ENCODE measurements around the gene ULK4. TPM values are rescaled to one million over a fixed set of nuclear protein-coding genes. Genes with fewer than 3 reads are reported as not detected.
A peak's percentile ranks its signal among the peaks of the same experiment; 100 is the strongest.

The ULK4 gene
- total RNA-seq, 2 donors from 2014 or later, result 11.1 to 17.9 TPM

DNA sequence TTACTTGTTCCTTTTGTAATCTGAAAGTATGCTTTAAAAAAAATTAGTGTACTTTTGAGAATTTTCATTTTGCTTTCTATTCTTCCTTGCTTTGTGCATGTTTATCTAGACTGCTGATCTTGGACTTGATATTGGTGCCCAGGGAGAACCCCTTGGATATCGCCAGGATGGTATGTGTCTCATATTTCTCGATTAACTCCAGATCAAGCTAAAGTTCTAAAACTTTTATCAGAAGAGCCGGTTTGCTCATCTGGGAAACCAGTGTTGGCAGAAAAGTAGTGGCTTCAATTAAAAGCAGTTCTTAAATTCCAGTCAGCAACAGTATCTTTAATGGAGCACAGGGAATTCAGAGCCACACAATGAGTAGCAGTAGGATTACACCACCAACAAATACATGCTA, 724.0 kb downstream of the ULK4 start:
- no peak overlapping the region for H3K9ac ChIP-seq (ENCODE audit: extremely low read depth, low read length, poor library complexity, severe bottlenecking)
- H3K27ac ChIP-seq (ENCODE audit: low read depth, low read length), result no peak overlapping the region
- Mint-ChIP-seq H3K36me3 (ENCODE audit: low read depth) (peaks cover 79% of the 10 kb centered on the region), H3K4me1 (peaks cover 72% of the 10 kb centered on the region), H3K9me3 (no peaks in the 10 kb centered on the region), H3K4me3 (no peak overlapping the region), H3K27ac (no peak overlapping the region), H3K27me3 (ENCODE audit: insufficient read depth) (no peaks in the 10 kb centered on the region)
- TF ChIP-seq, protein P1, sequence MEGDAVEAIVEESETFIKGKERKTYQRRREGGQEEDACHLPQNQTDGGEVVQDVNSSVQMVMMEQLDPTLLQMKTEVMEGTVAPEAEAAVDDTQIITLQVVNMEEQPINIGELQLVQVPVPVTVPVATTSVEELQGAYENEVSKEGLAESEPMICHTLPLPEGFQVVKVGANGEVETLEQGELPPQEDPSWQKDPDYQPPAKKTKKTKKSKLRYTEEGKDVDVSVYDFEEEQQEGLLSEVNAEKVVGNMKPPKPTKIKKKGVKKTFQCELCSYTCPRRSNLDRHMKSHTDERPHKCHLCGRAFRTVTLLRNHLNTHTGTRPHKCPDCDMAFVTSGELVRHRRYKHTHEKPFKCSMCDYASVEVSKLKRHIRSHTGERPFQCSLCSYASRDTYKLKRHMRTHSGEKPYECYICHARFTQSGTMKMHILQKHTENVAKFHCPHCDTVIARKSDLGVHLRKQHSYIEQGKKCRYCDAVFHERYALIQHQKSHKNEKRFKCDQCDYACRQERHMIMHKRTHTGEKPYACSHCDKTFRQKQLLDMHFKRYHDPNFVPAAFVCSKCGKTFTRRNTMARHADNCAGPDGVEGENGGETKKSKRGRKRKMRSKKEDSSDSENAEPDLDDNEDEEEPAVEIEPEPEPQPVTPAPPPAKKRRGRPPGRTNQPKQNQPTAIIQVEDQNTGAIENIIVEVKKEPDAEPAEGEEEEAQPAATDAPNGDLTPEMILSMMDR (conservative IDR thresholded peaks at IDR 0.05), result no peak
- no peaks in the 10 kb centered on the region for H3K9me3 ChIP-seq (ENCODE audit: control insufficient read depth, low read length)
- peaks cover 98% of the 10 kb centered on the region for H3K36me3 ChIP-seq (ENCODE audit: control insufficient read depth, insufficient read depth, low read length)
- DNase-seq, result no peak
- no peaks in the 10 kb centered on the region for H3K27me3 ChIP-seq (ENCODE audit: control insufficient read depth, insufficient read depth, low read length, poor library complexity, severe bottlenecking)
- WGBS, 2 experiments (ENCODE audit: insufficient coverage in 1 of 2, insufficient read length in 1 of 2), result 91 to 94% methylated on average over 3 of the region's 3 CpGs
- H3K4me1 ChIP-seq (ENCODE audit: control insufficient read depth, insufficient read depth, low read length), result peaks cover 39% of the 10 kb centered on the region
- H3K4me3 ChIP-seq (ENCODE audit: low read length), result no peak overlapping the region

DNA sequence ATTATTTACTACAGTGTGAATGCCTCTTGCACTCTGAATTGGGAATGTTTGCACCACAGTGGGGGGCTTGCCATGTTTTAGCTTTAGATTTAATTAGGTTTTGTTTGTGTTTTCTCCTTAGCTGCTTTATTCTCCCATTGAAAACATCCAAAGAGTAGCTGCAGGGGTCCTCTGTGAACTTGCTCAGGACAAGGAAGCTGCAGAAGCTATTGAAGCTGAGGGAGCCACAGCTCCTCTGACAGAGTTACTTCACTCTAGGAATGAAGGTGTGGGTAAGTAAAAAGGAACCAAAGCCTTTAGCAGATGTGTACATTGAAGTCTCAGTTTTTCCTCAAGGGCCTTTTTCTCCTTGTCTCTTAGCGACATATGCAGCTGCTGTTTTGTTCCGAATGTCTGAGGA, 725.7 kb downstream of the ULK4 start:
- Mint-ChIP-seq H3K9me3 (no peaks in the 10 kb centered on the region), H3K4me1 (peaks cover 77% of the 10 kb centered on the region), H3K27me3 (ENCODE audit: insufficient read depth) (no peaks in the 10 kb centered on the region), H3K4me3 (peak overlapping the region; percentile 27), H3K36me3 (ENCODE audit: low read depth) (peaks cover 79% of the 10 kb centered on the region), H3K27ac (peak overlapping the region; percentile 67)
- no peak overlapping the region for H3K27ac ChIP-seq (ENCODE audit: low read depth, low read length)
- peaks cover 97% of the 10 kb centered on the region for H3K36me3 ChIP-seq (ENCODE audit: control insufficient read depth, insufficient read depth, low read length)
- WGBS, 2 experiments (ENCODE audit: insufficient coverage in 1 of 2, insufficient read length in 1 of 2), result 77 to 90% methylated on average over 2 of the region's 2 CpGs
- DNase-seq, result peak; percentile 72
- no peaks in the 10 kb centered on the region for H3K27me3 ChIP-seq (ENCODE audit: control insufficient read depth, insufficient read depth, low read length, poor library complexity, severe bottlenecking)
- H3K9me3 ChIP-seq (ENCODE audit: control insufficient read depth, low read length), result no peaks in the 10 kb centered on the region
- H3K4me3 ChIP-seq (ENCODE audit: low read length), result no peak overlapping the region
- H3K9ac ChIP-seq (ENCODE audit: extremely low read depth, low read length, poor library complexity, severe bottlenecking), result no peak overlapping the region
- H3K4me1 ChIP-seq (ENCODE audit: control insufficient read depth, insufficient read depth, low read length), result peaks cover 38% of the 10 kb centered on the region
- TF ChIP-seq, protein P1 (conservative IDR thresholded peaks at IDR 0.05), result no peak

DNA sequence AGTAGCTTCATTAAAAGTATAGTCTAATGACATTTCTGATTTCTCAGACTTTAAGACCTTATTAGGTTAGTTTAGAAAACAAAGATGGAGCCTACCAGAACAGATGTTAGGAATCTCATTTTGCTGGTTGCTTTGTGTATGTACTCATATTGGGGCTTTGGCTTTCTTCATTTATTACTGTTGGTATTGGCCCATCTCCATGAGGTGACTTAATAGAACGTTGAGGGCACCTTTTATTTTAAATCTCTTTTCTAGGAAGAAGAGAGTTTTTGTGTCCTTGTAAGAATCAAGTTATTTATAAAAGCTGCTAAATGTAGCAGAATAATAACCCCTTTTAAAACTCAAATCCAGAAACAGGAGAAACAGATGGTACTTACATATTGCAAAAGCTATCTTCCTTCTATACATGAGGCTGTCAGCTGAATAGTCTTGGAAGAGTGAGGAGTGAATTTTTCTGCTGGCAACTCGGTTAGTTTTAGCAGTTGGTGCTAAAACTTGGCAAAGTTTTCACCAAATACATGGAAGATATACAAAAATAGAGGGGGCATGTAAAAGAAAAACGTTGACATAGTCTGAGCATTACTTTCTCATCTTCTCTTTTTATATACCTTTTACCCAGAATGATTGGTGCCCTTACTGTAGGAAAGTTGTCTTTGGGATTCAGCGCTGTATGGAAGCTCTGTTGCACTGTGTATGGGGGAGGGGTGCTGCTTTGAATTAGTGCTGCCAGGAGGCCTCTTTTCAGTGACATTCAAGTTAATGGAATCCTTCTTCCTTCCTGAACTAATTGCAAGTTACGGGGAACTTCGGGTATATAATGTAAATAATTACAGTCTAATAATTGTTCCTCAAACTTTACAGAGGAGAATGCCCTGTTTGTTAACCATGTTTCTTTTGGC, 726.8 kb downstream of the ULK4 start:
- no peaks in the 10 kb centered on the region for H3K9me3 ChIP-seq (ENCODE audit: control insufficient read depth, low read length)
- TF ChIP-seq, protein P1 (conservative IDR thresholded peaks at IDR 0.05), result no peak
- no peak overlapping the region for H3K9ac ChIP-seq (ENCODE audit: extremely low read depth, low read length, poor library complexity, severe bottlenecking)
- H3K27ac ChIP-seq (ENCODE audit: low read depth, low read length), result no peak overlapping the region
- H3K36me3 Mint-ChIP-seq (ENCODE audit: low read depth), result peaks cover 80% of the 10 kb centered on the region
- H3K27ac Mint-ChIP-seq, result peak overlapping the region; percentile 35
- H3K9me3 Mint-ChIP-seq, result no peaks in the 10 kb centered on the region
- no peak overlapping the region for H3K4me3 Mint-ChIP-seq
- peaks cover 94% of the 10 kb centered on the region for H3K36me3 ChIP-seq (ENCODE audit: control insufficient read depth, insufficient read depth, low read length)
- H3K4me1 Mint-ChIP-seq, result peaks cover 74% of the 10 kb centered on the region
- no peaks in the 10 kb centered on the region for H3K27me3 ChIP-seq (ENCODE audit: control insufficient read depth, insufficient read depth, low read length, poor library complexity, severe bottlenecking)
- WGBS, 2 experiments (ENCODE audit: insufficient coverage in 1 of 2, insufficient read length in 1 of 2), result 71% methylated on average over 3 of the region's 6 CpGs; no CpG with 5 or more reads in 1 of the 2 experiments
- H3K27me3 Mint-ChIP-seq (ENCODE audit: insufficient read depth), result no peaks in the 10 kb centered on the region
- peaks cover 28% of the 10 kb centered on the region for H3K4me1 ChIP-seq (ENCODE audit: control insufficient read depth, insufficient read depth, low read length)
- no peak overlapping the region for H3K4me3 ChIP-seq (ENCODE audit: low read length)
- peak; percentile 53 for DNase-seq

Measured in endodermal cell (in vitro differentiated cells).